ENCODE data around the gene RILPL1. TPM values are rescaled to one million over a fixed set of nuclear protein-coding genes. Genes with fewer than 3 reads are reported as not detected.
"Not testable (repeated sequence)": the region's sequence is repeated elsewhere in the genome, so short reads cannot be mapped to it uniquely, and the experiment has no call there.

RILPL1 gene
- total RNA-seq, 6 experiments from 2014 or later, result 3.2 to 7.5 (median 5.3) TPM

- Histone ChIP-seq H3K36me3 (no peaks in the 10 kb centered on the region), H3K4me3 (no peak overlapping the region), H3K27me3 (no peaks in the 10 kb centered on the region), H3K27ac (no peak overlapping the region), H3K4me1 (no peaks in the 10 kb centered on the region), H3K9me3 (no peaks in the 10 kb centered on the region)
- TF ChIP-seq POLR2A (IDR thresholded peaks at IDR 0.05) (no peak), CTCF (IDR thresholded peaks at IDR 0.05) (no peak)
- ATAC-seq (no peak), DNase-seq (no peak)
- intact Hi-C loops (cut with DNase I), result no loop called here
- WGBS (ENCODE audit: insufficient coverage, low coverage, low lambda C conversion rate, missing lambda C conversion rate), result 70% methylated on average over 8 of the region's 15 CpGs
Observed at GRCh38 chr12:123540899-123541662, 7.6 kb upstream of the RILPL1 start.

DNA sequence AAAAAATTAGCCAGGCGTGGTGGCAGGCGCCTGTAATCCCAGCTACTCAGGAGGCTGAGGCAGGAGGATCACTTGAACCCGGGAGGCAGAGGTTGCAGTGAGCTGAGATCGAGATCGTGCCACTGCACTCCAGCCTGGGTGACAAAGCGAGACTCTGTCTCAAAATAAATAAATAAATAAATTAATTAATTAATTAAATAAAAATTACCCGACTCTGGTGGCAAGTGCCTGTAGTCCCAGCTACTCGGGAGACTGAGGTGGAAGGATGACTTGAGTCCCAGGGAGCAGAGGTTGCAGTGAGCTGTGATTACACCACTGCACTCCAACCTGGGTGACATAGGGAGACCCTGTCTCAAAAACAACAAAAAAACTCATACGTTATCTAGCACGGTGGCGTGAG lies 2.4 kb upstream of the RILPL1 start:
- H3K4me3 ChIP-seq; H3K36me3 ChIP-seq; H3K9me3 ChIP-seq; DNase-seq; H3K27ac ChIP-seq; ATAC-seq; intact Hi-C loops (cut with DNase I); H3K27me3 ChIP-seq: not testable (repeated sequence)
- WGBS (ENCODE audit: insufficient coverage, low coverage, low lambda C conversion rate, missing lambda C conversion rate), result 53% methylated on average over 6 of the region's 11 CpGs
- H3K4me1 ChIP-seq, result peaks cover 0 to 14% (median 6%) of the 10 kb centered on the region in 4 donors

DNA sequence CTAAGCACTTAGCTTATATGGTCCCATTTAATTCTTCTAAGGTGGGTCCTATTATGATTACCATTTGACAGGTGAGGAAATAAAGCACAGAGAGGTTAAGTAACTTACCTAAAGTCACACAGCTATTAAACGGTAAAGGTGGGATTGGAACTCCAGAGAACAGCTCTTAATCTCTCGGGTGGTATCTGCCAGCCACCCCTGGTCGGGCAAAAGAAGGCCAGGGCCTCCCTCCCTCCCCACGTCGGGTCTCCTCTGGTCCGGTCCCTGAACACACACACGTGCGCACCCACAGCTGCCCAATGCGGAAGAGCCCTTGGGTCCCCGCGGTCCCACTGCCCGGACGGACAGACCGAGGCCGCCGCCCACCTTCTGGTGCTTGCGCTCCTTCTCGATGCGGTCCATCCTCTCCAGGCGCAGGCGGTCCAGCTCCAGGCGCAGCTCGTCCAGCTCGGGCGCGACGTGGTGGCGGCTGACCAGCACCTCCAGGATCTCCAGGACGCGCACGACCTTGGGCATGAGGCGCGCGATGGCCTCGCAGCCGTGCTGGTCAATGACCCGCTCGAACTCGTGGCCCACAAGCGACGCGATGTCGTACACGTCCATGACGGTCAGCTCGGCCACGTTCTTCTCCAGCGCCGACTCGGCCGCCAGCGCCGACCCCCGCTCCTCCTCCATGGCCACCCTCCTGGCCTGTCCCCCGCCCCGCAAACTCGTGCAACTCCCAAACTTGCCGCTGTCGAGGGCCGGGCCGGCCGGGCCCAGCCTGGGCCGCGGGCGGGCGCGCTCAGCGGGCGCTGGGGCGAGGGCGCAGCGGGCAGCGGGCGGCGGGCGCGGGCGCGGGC lies 490 bp downstream of the RILPL1 start:
- Histone ChIP-seq H3K4me3 (peak overlapping the region; percentile 49 to 86 (median 57)), H3K27ac (peak overlapping the region in 1 of 3 donors; percentile 38), H3K36me3 (no peaks in the 10 kb centered on the region), H3K9me3 (no peaks in the 10 kb centered on the region), H3K27me3 (no peaks in the 10 kb centered on the region), H3K4me1 (peaks cover 0 to 14% (median 6%) of the 10 kb centered on the region in 4 donors)
- no peak for TF ChIP-seq POLR2A (IDR thresholded peaks at IDR 0.05)
- no peak for TF ChIP-seq CTCF (IDR thresholded peaks at IDR 0.05)
- intact Hi-C loops (cut with DNase I), result no loop called here
- DNase-seq (peak; percentile 67 to 76 (median 68)), ATAC-seq (peak; percentile 49 to 73 (median 62))
- WGBS (ENCODE audit: insufficient coverage, low coverage, low lambda C conversion rate, missing lambda C conversion rate), result 29% methylated on average over 7 of the region's 79 CpGs

DNA sequence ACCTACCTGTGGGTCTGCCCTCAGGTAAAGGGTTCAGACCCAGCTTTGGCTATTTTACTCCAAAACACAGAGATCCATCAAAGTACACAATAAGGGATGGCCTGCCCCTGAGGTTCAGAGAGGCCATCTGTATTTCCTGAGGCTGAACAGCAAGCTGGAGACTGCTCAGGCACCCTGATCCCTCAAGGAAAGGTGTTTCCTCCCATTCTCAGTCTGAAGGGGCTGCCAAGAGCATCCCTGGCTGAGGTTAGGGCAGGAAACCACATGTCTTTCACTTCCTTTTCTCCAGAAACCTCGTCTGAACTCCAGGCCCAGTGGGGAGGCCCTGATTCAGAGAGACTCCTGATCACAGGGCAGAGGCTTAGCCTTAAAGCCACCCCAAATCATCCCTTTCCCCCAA lies 1.5 kb downstream of the RILPL1 start:
- H3K4me1 ChIP-seq, result peaks cover 0 to 14% (median 6%) of the 10 kb centered on the region in 4 donors
- H3K36me3 ChIP-seq, result no peaks in the 10 kb centered on the region
- no peaks in the 10 kb centered on the region for H3K9me3 ChIP-seq
- ATAC-seq, result peak; percentile 27 to 70 (median 56)
- WGBS (ENCODE audit: insufficient coverage, low coverage, low lambda C conversion rate, missing lambda C conversion rate), result no CpG with 5 or more reads among the region's 1 CpG
- no peak overlapping the region for H3K4me3 ChIP-seq
- no peaks in the 10 kb centered on the region for H3K27me3 ChIP-seq
- TF ChIP-seq POLR2A (IDR thresholded peaks at IDR 0.05), result no peak
- no peak for TF ChIP-seq CTCF (IDR thresholded peaks at IDR 0.05)
- H3K27ac ChIP-seq, result peak overlapping the region in 1 of 3 donors; percentile 38
- intact Hi-C loops (cut with DNase I), result no loop called here
- DNase-seq, result no peak

DNA sequence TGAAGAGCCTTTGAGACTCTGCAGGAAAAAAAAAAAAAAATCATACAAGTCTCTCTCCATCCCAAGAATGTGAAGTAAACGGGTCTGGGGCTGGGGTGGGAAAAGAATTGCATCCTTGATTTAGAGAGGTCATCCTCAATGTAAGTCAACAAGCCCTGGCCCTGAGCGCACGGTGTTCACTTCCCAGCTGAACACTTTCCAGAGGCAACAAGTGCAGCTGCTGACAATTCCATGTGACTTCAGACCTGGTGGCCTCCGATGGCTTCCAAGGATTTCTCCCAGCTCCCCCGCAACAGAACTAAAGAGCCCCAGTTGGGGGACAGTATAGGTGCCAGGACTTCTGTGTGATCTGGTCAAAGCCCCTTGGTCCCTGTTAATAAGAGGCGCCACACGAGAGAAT lies 2.4 kb downstream of the RILPL1 start:
- no peaks in the 10 kb centered on the region for H3K9me3 ChIP-seq
- no peak overlapping the region for H3K27ac ChIP-seq
- intact Hi-C loops (cut with DNase I), result no loop called here
- ATAC-seq, result no peak
- H3K4me1 ChIP-seq, result peaks cover 0 to 14% (median 6%) of the 10 kb centered on the region in 4 donors
- DNase-seq, result no peak
- 35% methylated on average over 5 of the region's 7 CpGs for WGBS (ENCODE audit: insufficient coverage, low coverage, low lambda C conversion rate, missing lambda C conversion rate)
- H3K36me3 ChIP-seq, result no peaks in the 10 kb centered on the region
- H3K4me3 ChIP-seq, result no peak overlapping the region
- H3K27me3 ChIP-seq, result no peaks in the 10 kb centered on the region
- TF ChIP-seq POLR2A (IDR thresholded peaks at IDR 0.05) (no peak), CTCF (IDR thresholded peaks at IDR 0.05) (no peak)

All from right lobe of liver (tissue), 6 donors.